Mesenchymal stem cell (in vitro differentiated cells and primary cell): ENCODE measurements around the gene LYSMD2.

ENCODE experiments used
- DNase-seq: peaks from one replicate; pipeline ENCODE4 v3.0.0-alpha.2; 2013
- H2AFZ ChIP-seq: one replicate; pipeline ENCODE4 v1.6.1; 2013; ENCODE audit warnings: low read depth, mild to moderate bottlenecking, control low read depth, inconsistent platforms, low read length, moderate library complexity
- H2AK5ac ChIP-seq: 2 replicates; pipeline ENCODE4 v1.6.1; 2013; ENCODE audit warnings: low read length, moderate library complexity, mild to moderate bottlenecking, inconsistent platforms; ENCODE audit not compliant: severe bottlenecking
- H2BK120ac ChIP-seq: one replicate; pipeline ENCODE4 v1.6.1; 2013; ENCODE audit warnings: low read depth, mild to moderate bottlenecking, inconsistent platforms, low read length, moderate library complexity
- H2BK12ac ChIP-seq, 2 experiments: one replicate each; pipeline ENCODE4 v1.6.1; 2013; ENCODE audit warnings: inconsistent platforms in 2 of 2, low read length in 2 of 2, mild to moderate bottlenecking in 2 of 2, moderate library complexity in 2 of 2, control low read depth in 1 of 2
- H2BK15ac ChIP-seq: one replicate; pipeline ENCODE4 v1.6.1; 2013; ENCODE audit warnings: mild to moderate bottlenecking, low read depth, inconsistent platforms; ENCODE audit not compliant: poor library complexity, severe bottlenecking
- H2BK5ac ChIP-seq: 2 replicates; pipeline ENCODE4 v1.6.1; 2013; ENCODE audit warnings: low read depth, mild to moderate bottlenecking, low read length, control low read depth, inconsistent platforms; ENCODE audit not compliant: poor library complexity, severe bottlenecking
- H3K14ac ChIP-seq, 2 experiments: one replicate each; pipeline ENCODE4 v1.6.1; 2013; ENCODE audit warnings: inconsistent platforms in 2 of 2, low read length in 2 of 2, control low read depth in 1 of 2, mild to moderate bottlenecking in 1 of 2, moderate library complexity in 1 of 2
- H3K18ac ChIP-seq, 2 experiments: one replicate each; pipeline ENCODE4 v1.6.1; 2013; ENCODE audit warnings: inconsistent platforms in 2 of 2, low read length in 2 of 2, control low read depth in 1 of 2, low read depth in 1 of 2, mild to moderate bottlenecking in 1 of 2
- H3K23ac ChIP-seq, 2 experiments: one replicate each; pipeline ENCODE4 v1.6.1; 2013; ENCODE audit warnings: inconsistent platforms in 2 of 2, low read length in 2 of 2, mild to moderate bottlenecking in 2 of 2, moderate library complexity in 2 of 2, control low read depth in 1 of 2
- H3K27ac ChIP-seq: 2 replicates; pipeline ENCODE4 v1.5.1; 2013; ENCODE audit warnings: mild to moderate bottlenecking, moderate library complexity, low read length, control low read depth, inconsistent platforms; ENCODE audit not compliant: poor library complexity, severe bottlenecking
- H3K27me3 ChIP-seq, 2 experiments: 2 replicates each; pipeline versions ENCODE4 v1.6.1 to v1.7.0; 2013; ENCODE audit warnings: low read length in 2 of 2, mild to moderate bottlenecking in 2 of 2, moderate library complexity in 2 of 2, control low read depth in 1 of 2, inconsistent platforms in 1 of 2; ENCODE audit not compliant: control insufficient read depth in 1 of 2, insufficient read depth in 1 of 2
- H3K36me3 ChIP-seq, 2 experiments: 2 replicates each; pipeline versions ENCODE4 v1.6.1 to v1.7.0; 2013; ENCODE audit warnings: low read length in 2 of 2, control low read depth in 1 of 2, inconsistent platforms in 1 of 2, low read depth in 1 of 2, mild to moderate bottlenecking in 1 of 2; ENCODE audit not compliant: insufficient read depth in 2 of 2, control insufficient read depth in 1 of 2
- H3K4ac ChIP-seq, 2 experiments: one replicate each; pipeline ENCODE4 v1.6.1; 2013; ENCODE audit warnings: inconsistent platforms in 2 of 2, low read length in 2 of 2, mild to moderate bottlenecking in 2 of 2, moderate library complexity in 2 of 2, control low read depth in 1 of 2, low read depth in 1 of 2
- H3K4me1 ChIP-seq: 2 replicates; pipeline ENCODE4 v1.6.1; 2013; ENCODE audit warnings: low read depth, low read length, control low read depth; ENCODE audit not compliant: control insufficient read depth, insufficient read depth
- H3K4me2 ChIP-seq: 2 replicates; pipeline ENCODE4 v1.6.1; 2013; ENCODE audit warnings: low read length, mild to moderate bottlenecking, inconsistent platforms; ENCODE audit not compliant: poor library complexity, severe bottlenecking
- H3K4me3 ChIP-seq, 2 experiments: 2 replicates each; pipeline versions ENCODE4 v1.5.1 to v1.7.0; 2013; ENCODE audit warnings: low read length in 2 of 2, mild to moderate bottlenecking in 2 of 2, control low read depth in 1 of 2, low read depth in 1 of 2; ENCODE audit not compliant: insufficient read depth in 1 of 2
- H3K79me1 ChIP-seq: replicated peaks from 2 replicates; pipeline ENCODE4 v1.6.1; 2013; ENCODE audit warnings: mild to moderate bottlenecking, control low read depth, low read length, inconsistent platforms; ENCODE audit not compliant: poor library complexity, severe bottlenecking
- H3K9ac ChIP-seq: 2 replicates; pipeline ENCODE4 v1.7.0; 2013; ENCODE audit warnings: mild to moderate bottlenecking, low read length, moderate library complexity
- H3K9me3 ChIP-seq: 2 replicates; pipeline ENCODE4 v1.7.0; 2013; ENCODE audit warnings: mild to moderate bottlenecking, low read length; ENCODE audit not compliant: control insufficient read depth
- H4K8ac ChIP-seq: one replicate; pipeline ENCODE4 v1.6.1; 2013; ENCODE audit warnings: inconsistent platforms, mild to moderate bottlenecking, low read length, moderate library complexity
- H4K91ac ChIP-seq: one replicate; pipeline ENCODE4 v1.6.1; 2013; ENCODE audit warnings: mild to moderate bottlenecking, low read length, inconsistent platforms
- WGBS: methylation state at CpG from one replicate; pipeline ENCODE4 v1.1.7; 2013; ENCODE audit warnings: mixed read lengths; 5-methylcytosine and 5-hydroxymethylcytosine counted together

LYSMD2 gene

GRCh38 chr15:51706291-51706690 is 31.2 kb downstream of the LYSMD2 start:
- no peak overlapping the region for H4K8ac ChIP-seq
- H2BK15ac ChIP-seq: no peak overlapping the region
- H3K4ac ChIP-seq: no peak overlapping the region
- H2AK5ac ChIP-seq: no peak overlapping the region
- H3K14ac ChIP-seq: no peak overlapping the region
- DNase-seq: peak; percentile 72
- no peak overlapping the region for H3K27ac ChIP-seq
- H3K18ac ChIP-seq: no peak overlapping the region
- no peaks in the 10 kb centered on the region for H3K36me3 ChIP-seq
- H3K9ac ChIP-seq: no peak overlapping the region
- no peak overlapping the region for H3K23ac ChIP-seq
- H3K79me1 ChIP-seq: no peaks in the 10 kb centered on the region
- no peak overlapping the region for H2BK5ac ChIP-seq
- peaks cover 3 to 5% of the 10 kb centered on the region in 2 experiments for H3K27me3 ChIP-seq
- H2BK120ac ChIP-seq: no peak overlapping the region
- no peak overlapping the region for H3K4me2 ChIP-seq
- H3K9me3 ChIP-seq: no peaks in the 10 kb centered on the region
- no peak overlapping the region for H4K91ac ChIP-seq
- H3K4me1 ChIP-seq: no peaks in the 10 kb centered on the region
- H3K4me3 ChIP-seq: peak overlapping the region in 1 of 2 experiments; percentile 18
- H2AFZ ChIP-seq: no peak overlapping the region
- WGBS: 37% methylated on average over 2 of the region's 5 CpGs
- no peak overlapping the region for H2BK12ac ChIP-seq

DNA sequence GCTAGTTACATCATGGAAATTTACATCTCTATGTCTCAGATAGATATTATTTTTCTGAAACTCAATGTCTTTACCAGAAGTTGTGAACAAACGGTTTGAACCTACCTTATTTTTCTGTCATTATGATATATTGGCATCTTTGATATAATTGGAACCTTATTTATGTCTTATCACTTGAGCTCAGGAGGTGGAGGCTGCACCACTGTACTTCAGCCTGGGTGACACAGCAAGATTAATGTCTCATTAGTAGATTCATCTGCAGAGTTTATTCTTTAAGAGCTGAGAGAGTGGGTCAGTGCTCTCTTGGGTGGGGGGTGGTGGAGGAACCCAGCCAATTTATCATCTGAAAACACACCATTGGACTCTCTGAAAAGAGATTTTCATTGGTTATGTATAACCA is 34.7 kb downstream of the LYSMD2 start:
- no peak overlapping the region for H3K4me2 ChIP-seq
- H2BK15ac ChIP-seq: no peak overlapping the region
- no peak overlapping the region for H2AK5ac ChIP-seq
- no peak overlapping the region for H3K14ac ChIP-seq
- H2BK120ac ChIP-seq: no peak overlapping the region
- no peak overlapping the region for H3K18ac ChIP-seq
- H3K4me3 ChIP-seq: no peak overlapping the region
- H3K79me1 ChIP-seq: no peaks in the 10 kb centered on the region
- no peaks in the 10 kb centered on the region for H3K4me1 ChIP-seq
- no peak overlapping the region for H4K8ac ChIP-seq
- no peak overlapping the region for H3K9ac ChIP-seq
- no peak overlapping the region for H2BK12ac ChIP-seq
- H3K9me3 ChIP-seq: no peaks in the 10 kb centered on the region
- no peak for DNase-seq
- peaks cover 19 to 28% of the 10 kb centered on the region in 2 experiments for H3K27me3 ChIP-seq
- no peak overlapping the region for H3K27ac ChIP-seq
- H2AFZ ChIP-seq: no peak overlapping the region
- no CpG with 5 or more reads among the region's 1 CpG for WGBS
- H4K91ac ChIP-seq: no peak overlapping the region
- no peak overlapping the region for H3K4ac ChIP-seq
- no peak overlapping the region for H2BK5ac ChIP-seq
- H3K36me3 ChIP-seq: no peaks in the 10 kb centered on the region
- H3K23ac ChIP-seq: no peak overlapping the region

DNA sequence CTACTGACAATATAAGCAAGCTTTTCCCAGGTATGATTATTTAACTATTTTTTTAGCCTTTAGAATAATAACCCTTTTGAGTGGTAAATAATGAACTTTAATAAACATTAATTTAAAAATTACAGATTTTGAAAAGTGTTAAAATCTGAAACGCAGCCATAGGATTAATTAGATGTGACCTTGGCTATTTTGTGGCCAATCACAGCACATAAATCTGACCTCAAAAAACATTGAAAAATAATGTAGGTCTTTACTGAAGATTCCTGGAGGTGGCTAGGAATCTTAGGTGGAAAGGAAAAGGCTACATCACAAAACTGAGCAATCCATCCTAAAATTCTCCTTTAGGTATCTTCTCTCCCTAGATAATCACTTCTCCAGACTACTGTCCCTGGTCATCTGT is 38.1 kb downstream of the LYSMD2 start:
- no CpG with 5 or more reads among the region's 1 CpG for WGBS
- no peak for DNase-seq
- Histone ChIP-seq H2BK5ac (no peak overlapping the region), H3K36me3 (no peaks in the 10 kb centered on the region), H3K4ac (no peak overlapping the region), H3K4me2 (no peak overlapping the region), H3K27ac (no peak overlapping the region), H3K14ac (no peak overlapping the region), H3K23ac (no peak overlapping the region), H4K8ac (no peak overlapping the region), H3K79me1 (no peaks in the 10 kb centered on the region), H3K9me3 (no peaks in the 10 kb centered on the region), H3K18ac (no peak overlapping the region), H3K9ac (no peak overlapping the region), H2AK5ac (no peak overlapping the region), H2BK120ac (no peak overlapping the region), H3K27me3 (peaks cover 16 to 30% of the 10 kb centered on the region in 2 experiments), H2BK15ac (no peak overlapping the region), H4K91ac (no peak overlapping the region), H2AFZ (no peak overlapping the region), H2BK12ac (no peak overlapping the region), H3K4me3 (no peak overlapping the region), H3K4me1 (no peaks in the 10 kb centered on the region)

DNA sequence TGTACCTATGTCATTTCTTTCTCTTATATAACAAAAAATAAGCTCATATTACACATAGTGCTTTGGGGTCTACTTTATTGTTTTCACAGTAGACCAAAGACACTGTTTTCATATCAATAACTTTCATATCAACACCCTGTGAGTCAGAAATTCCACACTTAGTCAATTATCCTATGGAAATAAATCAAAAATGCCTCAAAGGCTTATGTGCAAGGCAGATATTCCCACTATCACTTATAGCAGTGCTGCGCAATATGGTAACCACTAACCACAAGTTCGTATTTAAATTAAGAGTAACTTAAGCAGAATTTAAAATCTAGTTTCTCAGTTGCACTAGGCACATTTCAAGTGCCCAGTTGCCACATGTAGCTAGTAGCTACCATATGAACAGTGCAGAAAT is 40.3 kb downstream of the LYSMD2 start:
- no peak overlapping the region for H3K14ac ChIP-seq
- no peak overlapping the region for H3K4ac ChIP-seq
- H3K23ac ChIP-seq: no peak overlapping the region
- DNase-seq: no peak
- no peaks in the 10 kb centered on the region for H3K4me1 ChIP-seq
- no peaks in the 10 kb centered on the region for H3K79me1 ChIP-seq
- WGBS: 100% methylated on average over 2 of the region's 2 CpGs
- no peak overlapping the region for H2AK5ac ChIP-seq
- no peak overlapping the region for H4K8ac ChIP-seq
- no peaks in the 10 kb centered on the region for H3K36me3 ChIP-seq
- no peak overlapping the region for H2BK12ac ChIP-seq
- no peaks in the 10 kb centered on the region for H3K9me3 ChIP-seq
- H3K27me3 ChIP-seq: peaks cover 19 to 45% of the 10 kb centered on the region in 2 experiments
- H3K9ac ChIP-seq: no peak overlapping the region
- H4K91ac ChIP-seq: no peak overlapping the region
- H3K4me2 ChIP-seq: no peak overlapping the region
- H2BK5ac ChIP-seq: no peak overlapping the region
- no peak overlapping the region for H3K18ac ChIP-seq
- no peak overlapping the region for H2AFZ ChIP-seq
- H2BK120ac ChIP-seq: no peak overlapping the region
- H3K4me3 ChIP-seq: no peak overlapping the region
- no peak overlapping the region for H3K27ac ChIP-seq
- no peak overlapping the region for H2BK15ac ChIP-seq
